ENCODE measurements around the gene ZNF776.

GRCh38 chr19:57786906-57787305, 40.3 kb downstream of the ZNF776 start:
- TF ChIP-seq POLR2A (IDR thresholded peaks at IDR 0.05) (no peak), CTCF (IDR thresholded peaks at IDR 0.05) (no peak), EP300 (IDR thresholded peaks at IDR 0.05) (no peak), POLR2AphosphoS5 (IDR thresholded peaks at IDR 0.05) (no peak)
